SIG-M5 (cell line): ENCODE data around the gene TREH.

Source experiments
- DNase-seq: peaks from one replicate; lab custom pipeline; 2025; lab: John Stamatoyannopoulos, UW

Gene TREH

GRCh38 chr11:118646393-118646792, 33.1 kb downstream of the TREH start:
- no peak for DNase-seq

GRCh38 chr11:118645066-118645715, 34.3 kb downstream of the TREH start:
- DNase-seq = no peak

DNA sequence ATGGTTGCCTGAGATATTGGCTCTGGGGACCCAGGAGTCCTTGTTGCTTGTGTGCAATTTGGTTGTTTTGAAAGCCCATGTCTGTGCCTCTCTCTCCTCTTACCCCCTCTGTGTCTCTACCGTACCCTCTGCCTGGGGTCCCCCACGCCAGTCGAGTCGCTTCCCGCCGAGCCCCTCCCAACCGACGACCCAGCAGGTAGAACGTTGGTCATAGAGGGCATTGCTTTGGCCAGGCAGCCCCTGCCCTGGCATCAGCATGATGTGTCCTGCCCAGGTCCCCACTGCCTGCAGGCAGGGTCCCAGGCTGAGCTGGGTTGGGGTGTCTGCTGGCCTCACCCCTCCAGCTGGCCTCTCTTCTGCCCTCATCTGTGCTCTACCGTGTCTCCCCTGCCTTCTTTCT, 35.0 kb downstream of the TREH start:
- no peak for DNase-seq

- DNase-seq = no peak
Observed at GRCh38 chr11:118643995-118644345, 35.5 kb downstream of the TREH start.

- DNase-seq = no peak
Observed at GRCh38 chr11:118643142-118643994, 36.1 kb downstream of the TREH start.

GRCh38 chr11:118641397-118642019, 37.9 kb downstream of the TREH start:
- DNase-seq = no peak

- DNase-seq = no peak
Observed at GRCh38 chr11:118640332-118641154, 38.9 kb downstream of the TREH start.

GRCh38 chr11:118639899-118640298, 39.6 kb downstream of the TREH start:
- no peak for DNase-seq

- no peak for DNase-seq
Observed at GRCh38 chr11:118638726-118639125, 40.7 kb downstream of the TREH start.

- no peak for DNase-seq
Observed at GRCh38 chr11:118636569-118637290, 42.7 kb downstream of the TREH start.

DNA sequence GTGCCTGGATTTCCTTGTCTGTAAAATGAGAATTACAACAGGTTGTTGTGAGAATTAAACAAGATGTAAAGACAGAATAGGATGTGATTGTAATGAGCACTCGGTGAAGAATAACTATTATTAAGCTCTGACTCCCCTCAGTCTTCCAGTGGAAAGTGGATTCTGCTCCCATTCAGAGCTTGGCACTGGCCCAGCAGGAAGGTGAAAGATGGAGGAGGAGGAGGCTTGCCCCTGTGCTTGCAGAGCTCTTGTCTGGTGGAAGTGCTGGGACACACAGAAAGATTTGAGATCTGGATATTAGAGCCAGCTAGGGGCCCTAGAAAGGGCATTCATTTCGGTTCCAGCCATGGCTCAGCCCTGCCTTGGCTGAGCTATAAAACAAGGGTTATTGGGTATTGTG, 43.8 kb downstream of the TREH start:
- no peak for DNase-seq

- no peak for DNase-seq
Observed at GRCh38 chr11:118635237-118635591, 44.2 kb downstream of the TREH start.

DNA sequence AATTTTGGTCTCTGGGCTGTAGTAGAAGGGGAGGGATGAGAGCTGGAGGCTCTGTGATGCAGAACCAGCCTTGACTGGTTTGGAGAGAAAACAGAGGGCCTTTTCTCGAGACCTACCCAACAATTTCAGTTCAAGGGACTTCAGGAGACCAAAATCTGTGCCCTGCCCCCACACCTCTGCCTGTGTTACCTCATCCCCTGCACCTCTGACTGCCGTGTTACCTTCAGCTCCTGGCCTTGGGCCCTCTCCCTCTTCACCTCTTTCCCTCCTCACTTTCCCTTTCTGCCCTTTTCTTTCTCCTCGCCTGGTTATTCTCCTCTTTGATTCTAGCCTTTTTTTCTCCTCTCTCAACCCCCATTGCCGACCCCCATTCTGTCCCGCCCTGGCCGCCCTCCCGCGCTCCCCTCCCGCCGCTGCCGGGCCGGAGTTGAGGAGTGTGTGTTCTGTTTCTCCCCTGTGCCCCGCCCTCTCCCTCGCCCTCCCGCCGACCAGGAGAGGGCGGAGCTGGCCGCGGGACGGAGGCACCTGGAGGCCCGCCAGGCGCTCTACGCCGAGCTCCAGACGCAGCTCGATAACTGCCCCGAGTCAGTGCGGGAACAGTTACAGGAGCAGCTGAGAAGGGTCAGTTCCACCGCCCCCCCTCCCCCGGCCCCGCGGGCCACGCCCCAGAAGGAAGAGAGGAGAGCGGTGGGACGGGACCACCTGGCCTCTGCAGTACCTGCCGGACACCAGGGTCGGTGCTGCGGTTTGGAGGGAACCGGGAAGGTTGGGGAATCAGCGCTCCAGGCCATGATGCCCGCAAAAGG, 44.8 kb downstream of the TREH start:
- no peak for DNase-seq

DNA sequence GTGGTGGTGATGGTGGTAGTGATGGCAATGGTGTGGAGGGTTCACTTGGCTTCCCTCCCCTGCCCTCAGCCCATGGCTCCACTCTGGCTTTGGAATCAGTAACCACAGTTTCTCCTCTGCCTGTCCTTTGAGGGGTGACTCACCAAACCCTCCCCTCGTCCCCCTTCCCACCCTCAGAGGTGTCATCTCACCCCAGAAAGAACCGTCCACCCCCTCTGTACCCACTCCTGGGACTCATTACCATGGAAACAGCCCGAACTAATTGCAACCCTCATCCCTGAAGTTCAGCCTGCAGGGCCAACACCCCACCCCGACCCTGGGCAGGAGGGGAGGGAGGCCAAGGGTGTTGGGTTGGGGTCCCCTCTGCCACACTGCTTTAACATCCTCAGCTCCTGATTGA, 45.5 kb downstream of the TREH start:
- DNase-seq = no peak

DNA sequence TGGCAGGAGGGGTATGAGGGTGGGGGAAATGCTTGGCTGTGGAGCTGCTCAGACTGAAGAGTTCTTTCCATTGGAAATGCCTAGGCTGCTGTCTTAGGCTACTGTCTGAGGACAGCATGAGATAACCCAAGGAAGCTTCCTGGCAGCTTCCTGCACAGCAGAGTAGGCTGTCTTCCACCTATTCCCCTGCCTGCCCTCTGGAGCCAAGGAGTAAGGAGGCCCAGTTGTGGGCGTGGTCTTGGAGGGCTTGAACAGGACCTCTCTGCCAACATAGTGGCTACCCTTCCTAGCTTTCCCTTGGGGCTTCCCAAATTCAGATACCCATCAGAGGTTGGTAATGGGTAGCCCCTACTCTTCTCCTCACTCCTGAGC, 46.1 kb downstream of the TREH start:
- no peak for DNase-seq

DNA sequence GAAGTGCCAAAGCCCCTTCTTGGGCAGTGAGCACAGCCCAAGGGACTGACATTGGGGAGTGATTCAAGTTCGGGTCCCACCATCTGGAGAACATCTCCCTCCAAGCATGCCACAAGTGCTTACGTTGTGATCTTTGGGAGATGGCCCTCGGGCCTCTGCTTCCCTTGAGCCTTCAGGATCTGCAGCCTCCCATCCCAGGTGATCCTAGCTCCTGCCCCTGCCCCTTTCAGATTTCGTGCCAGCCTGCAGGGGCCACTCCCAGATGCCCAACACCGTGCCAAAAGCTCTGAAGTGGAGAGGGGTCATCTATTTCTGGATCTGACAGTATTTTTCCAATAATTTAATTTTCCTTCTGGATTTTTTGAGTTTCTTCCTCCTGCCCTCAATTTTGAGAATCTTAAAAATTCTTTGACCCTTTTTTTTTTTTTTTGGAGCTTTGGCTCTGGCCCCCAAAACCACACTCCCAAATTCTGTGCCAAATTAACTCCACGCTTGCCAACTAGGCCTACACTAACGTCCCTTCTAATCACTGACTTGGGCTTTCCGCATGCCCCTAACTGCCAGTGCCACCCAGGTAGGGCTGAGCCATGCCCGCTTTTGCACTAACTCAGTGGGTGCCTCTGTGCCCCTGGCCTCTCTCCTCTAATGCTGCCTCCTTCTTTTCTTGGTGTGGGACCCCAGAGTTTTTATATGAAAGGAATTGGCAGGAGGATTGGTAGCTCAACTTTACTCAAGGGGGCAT, 46.7 kb downstream of the TREH start:
- no peak for DNase-seq

DNA sequence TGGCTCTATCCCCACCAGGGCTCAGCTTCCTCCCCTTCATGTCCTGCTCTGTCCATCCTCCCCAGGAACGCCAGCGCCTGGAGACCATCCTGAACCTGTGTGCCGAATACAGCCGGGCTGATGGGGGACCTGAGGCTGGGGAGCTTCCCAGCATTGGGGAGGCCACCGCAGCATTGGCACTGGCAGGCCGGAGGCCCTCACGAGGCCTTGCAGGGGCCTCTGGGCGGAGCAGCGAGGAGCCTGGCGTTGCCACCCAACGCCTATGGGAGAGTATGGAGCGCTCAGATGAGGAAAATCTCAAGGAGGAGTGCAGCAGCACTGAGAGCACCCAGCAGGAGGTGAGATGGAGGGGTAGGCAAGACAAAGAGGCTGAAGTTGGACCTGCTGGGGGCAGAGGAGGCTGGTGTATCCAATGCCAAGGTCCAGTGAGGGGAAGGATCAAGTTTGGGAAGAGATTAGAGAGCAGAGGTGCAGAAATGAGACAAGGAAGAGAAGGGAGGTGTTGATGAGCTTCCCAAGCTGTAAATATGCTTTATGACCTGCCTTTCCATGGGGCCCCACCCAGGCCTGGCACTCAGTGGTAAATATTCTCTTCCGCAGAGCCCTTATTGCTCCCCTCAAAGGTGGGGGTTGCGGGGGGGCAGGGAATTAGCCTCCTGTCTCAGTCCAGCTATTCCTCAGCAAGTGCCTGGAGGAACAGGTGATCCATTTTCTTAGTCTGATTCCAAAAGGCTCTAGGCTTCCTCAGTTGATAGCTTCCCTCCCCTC, 48.1 kb downstream of the TREH start:
- no peak for DNase-seq

GRCh38 chr11:118629761-118630661, 49.4 kb downstream of the TREH start:
- no peak for DNase-seq
